Nephron (organoid): Measurements from ENCODE around the gene TDP2.
A peak's percentile ranks its signal among the peaks of the same experiment; 100 is the strongest.
"Not testable (repeated sequence)": the region's sequence is repeated elsewhere in the genome, so short reads cannot be mapped to it uniquely, and the experiment has no call there.

Source experiments
- H3K27ac Mint-ChIP-seq, 3 experiments: 2 replicates each; pipeline ENCODE4 v1.8.0; 2020; ENCODE audit warnings: mixed read lengths in 3 of 3, mild to moderate bottlenecking in 2 of 3, moderate library complexity in 1 of 3
- H3K27me3 Mint-ChIP-seq: 2 replicates; pipeline ENCODE4 v1.8.0; 2021; ENCODE audit warnings: low read depth, mild to moderate bottlenecking, moderate library complexity, mixed read lengths
- H3K36me3 Mint-ChIP-seq: 2 replicates; pipeline ENCODE4 v1.8.0; 2020; ENCODE audit warnings: low read depth, mixed read lengths
- H3K4me1 Mint-ChIP-seq: 2 replicates; pipeline ENCODE4 v1.8.0; 2020; ENCODE audit warnings: mixed read lengths
- H3K4me3 Mint-ChIP-seq, 3 experiments: 2 replicates each; pipeline ENCODE4 v1.8.0; 2020; ENCODE audit warnings: mild to moderate bottlenecking in 3 of 3, mixed read lengths in 3 of 3, moderate library complexity in 2 of 3
- H3K9me3 Mint-ChIP-seq: 2 replicates; pipeline ENCODE4 v1.8.0; 2020; ENCODE audit warnings: mixed read lengths
- TF ChIP-seq, protein P1 (sequence below), 3 experiments: fragments of 200-600 bp; sonication (generic); IDR thresholded peaks; one replicate each; pipeline ENCODE4 v1.5.0; 2021; ENCODE audit warnings: antibody characterized with exemption in 3 of 3; ENCODE audit not compliant: unreplicated experiment in 3 of 3

TDP2 gene

GRCh38 chr6:24672620-24673182 lies 6.0 kb upstream of the TDP2 start:
- peaks cover 54% of the 10 kb centered on the region for H3K9me3 Mint-ChIP-seq
- H3K27ac Mint-ChIP-seq, result no peak overlapping the region
- H3K4me3 Mint-ChIP-seq, result no peak overlapping the region
- H3K27me3 Mint-ChIP-seq, result no peaks in the 10 kb centered on the region
- TF ChIP-seq, protein P1, sequence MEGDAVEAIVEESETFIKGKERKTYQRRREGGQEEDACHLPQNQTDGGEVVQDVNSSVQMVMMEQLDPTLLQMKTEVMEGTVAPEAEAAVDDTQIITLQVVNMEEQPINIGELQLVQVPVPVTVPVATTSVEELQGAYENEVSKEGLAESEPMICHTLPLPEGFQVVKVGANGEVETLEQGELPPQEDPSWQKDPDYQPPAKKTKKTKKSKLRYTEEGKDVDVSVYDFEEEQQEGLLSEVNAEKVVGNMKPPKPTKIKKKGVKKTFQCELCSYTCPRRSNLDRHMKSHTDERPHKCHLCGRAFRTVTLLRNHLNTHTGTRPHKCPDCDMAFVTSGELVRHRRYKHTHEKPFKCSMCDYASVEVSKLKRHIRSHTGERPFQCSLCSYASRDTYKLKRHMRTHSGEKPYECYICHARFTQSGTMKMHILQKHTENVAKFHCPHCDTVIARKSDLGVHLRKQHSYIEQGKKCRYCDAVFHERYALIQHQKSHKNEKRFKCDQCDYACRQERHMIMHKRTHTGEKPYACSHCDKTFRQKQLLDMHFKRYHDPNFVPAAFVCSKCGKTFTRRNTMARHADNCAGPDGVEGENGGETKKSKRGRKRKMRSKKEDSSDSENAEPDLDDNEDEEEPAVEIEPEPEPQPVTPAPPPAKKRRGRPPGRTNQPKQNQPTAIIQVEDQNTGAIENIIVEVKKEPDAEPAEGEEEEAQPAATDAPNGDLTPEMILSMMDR (IDR thresholded peaks at IDR 0.05; ENCODE audit: unreplicated experiment in 3 of 3), result no peak
- H3K36me3 Mint-ChIP-seq, result peaks cover 69% of the 10 kb centered on the region
- H3K4me1 Mint-ChIP-seq, result no peaks in the 10 kb centered on the region

DNA sequence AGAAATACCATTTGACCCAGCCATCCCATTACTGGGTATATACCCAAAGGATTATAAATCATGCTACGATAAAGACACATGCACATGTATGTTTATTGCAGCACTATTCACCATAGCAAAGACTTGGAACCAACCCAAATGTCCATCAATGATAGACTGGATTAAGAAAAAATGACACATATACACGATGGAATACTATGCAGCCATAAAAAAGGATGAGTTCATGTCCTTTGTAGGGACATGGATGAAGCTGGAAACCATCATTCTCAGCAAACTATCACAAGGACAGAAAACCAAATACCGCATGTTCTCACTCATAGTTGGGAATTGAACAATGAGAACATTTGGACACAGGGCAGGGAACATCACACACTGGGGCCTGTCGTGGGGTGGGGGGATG lies 4.4 kb upstream of the TDP2 start:
- Mint-ChIP-seq H3K4me1 (peaks cover 15% of the 10 kb centered on the region), H3K9me3 (peaks cover 49% of the 10 kb centered on the region), H3K36me3 (peaks cover 66% of the 10 kb centered on the region)
- not testable (repeated sequence) for H3K27ac Mint-ChIP-seq, H3K4me3 Mint-ChIP-seq, H3K27me3 Mint-ChIP-seq

DNA sequence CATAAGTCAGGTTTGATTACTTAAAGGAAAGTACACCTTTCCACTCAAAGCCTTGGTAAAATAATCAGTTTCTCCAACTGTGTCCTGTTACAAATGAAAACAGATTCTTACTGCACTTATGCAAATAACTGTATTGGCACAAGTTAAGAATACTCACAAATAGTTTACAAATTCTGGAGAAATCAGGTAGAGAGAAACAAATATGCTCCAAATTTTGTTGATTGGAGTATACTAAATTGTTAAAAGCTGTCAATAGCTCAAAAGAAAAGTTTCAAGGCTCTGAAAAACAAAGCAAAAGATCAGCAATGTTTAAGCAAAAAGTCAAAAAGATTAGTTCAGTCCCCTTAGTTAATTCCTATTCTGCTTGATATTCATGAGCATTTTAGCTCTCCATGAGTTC lies 3.8 kb upstream of the TDP2 start:
- Mint-ChIP-seq H3K4me1 (peaks cover 21% of the 10 kb centered on the region), H3K9me3 (peaks cover 49% of the 10 kb centered on the region), H3K36me3 (peaks cover 64% of the 10 kb centered on the region)
- not testable (repeated sequence) for H3K4me3 Mint-ChIP-seq, H3K27me3 Mint-ChIP-seq, H3K27ac Mint-ChIP-seq

GRCh38 chr6:24668997-24669361 lies 2.3 kb upstream of the TDP2 start:
- H3K9me3 Mint-ChIP-seq, result peaks cover 44% of the 10 kb centered on the region
- H3K36me3 Mint-ChIP-seq, result peaks cover 62% of the 10 kb centered on the region
- peak overlapping the region; percentile 11 to 66 (median 59) for H3K4me3 Mint-ChIP-seq
- no peak overlapping the region for H3K27ac Mint-ChIP-seq
- no peaks in the 10 kb centered on the region for H3K27me3 Mint-ChIP-seq
- H3K4me1 Mint-ChIP-seq, result peaks cover 33% of the 10 kb centered on the region
- TF ChIP-seq, protein P1 (IDR thresholded peaks at IDR 0.05; ENCODE audit: unreplicated experiment in 3 of 3), result no peak

- not testable (repeated sequence) for H3K27me3 Mint-ChIP-seq, H3K27ac Mint-ChIP-seq
- Mint-ChIP-seq H3K4me1 (peaks cover 39% of the 10 kb centered on the region), H3K36me3 (peaks cover 62% of the 10 kb centered on the region), H3K9me3 (peaks cover 37% of the 10 kb centered on the region), H3K4me3 (peak overlapping the region; percentile 96 to 100 (median 99))
Measured at GRCh38 chr6:24668066-24668996, 1.6 kb upstream of the TDP2 start.

DNA sequence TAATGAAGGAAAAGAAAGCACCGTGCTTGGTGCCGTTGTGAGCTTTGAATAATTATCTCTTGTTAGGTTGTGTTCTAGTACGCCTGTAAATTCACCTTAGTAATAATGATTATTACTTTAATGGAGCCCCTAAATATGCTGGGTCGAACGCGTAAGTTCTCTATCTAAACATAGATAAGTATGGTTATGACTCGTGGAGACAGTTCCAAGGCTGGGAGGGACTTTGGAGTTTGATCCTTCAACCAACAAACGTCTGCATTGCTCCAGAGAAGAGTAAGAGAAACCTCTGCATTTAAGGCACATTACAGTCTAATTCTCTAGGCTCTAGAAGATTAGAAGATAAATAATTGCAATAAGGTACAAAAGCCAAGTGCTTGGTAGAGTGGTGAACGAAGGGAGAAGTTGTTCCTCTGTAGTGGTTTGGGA lies 692 bp upstream of the TDP2 start:
- Mint-ChIP-seq H3K27ac (peak overlapping the region; percentile 98), H3K9me3 (peaks cover 31% of the 10 kb centered on the region), H3K4me1 (peaks cover 40% of the 10 kb centered on the region), H3K27me3 (no peaks in the 10 kb centered on the region), H3K36me3 (peaks cover 63% of the 10 kb centered on the region), H3K4me3 (peak overlapping the region; percentile 96 to 100 (median 99))
- TF ChIP-seq, protein P1 (IDR thresholded peaks at IDR 0.05; ENCODE audit: unreplicated experiment in 3 of 3), result no peak

GRCh38 chr6:24666097-24666640 lies 530 bp downstream of the TDP2 start:
- Mint-ChIP-seq H3K27me3 (no peaks in the 10 kb centered on the region), H3K4me3 (peak overlapping the region; percentile 96 to 100 (median 99)), H3K9me3 (peaks cover 25% of the 10 kb centered on the region), H3K27ac (peak overlapping the region; percentile 98), H3K4me1 (peaks cover 47% of the 10 kb centered on the region), H3K36me3 (peaks cover 69% of the 10 kb centered on the region)
- TF ChIP-seq, protein P1 (IDR thresholded peaks at IDR 0.05; ENCODE audit: unreplicated experiment in 3 of 3), result no peak
